ENCODE results near the gene B4GALNT3. TPM values are rescaled to one million over a fixed set of nuclear protein-coding genes. Genes with fewer than 3 reads are reported as not detected.

Gene B4GALNT3
- total and polyA plus RNA-seq, 2 of the 13 experiments (the other 11 are each of a cell fraction or from before 2014, with no cell fraction given): 3.2 to 4.4 TPM

GRCh38 chr12:583251-583869, 123.6 kb downstream of the B4GALNT3 start (continued):
- TF ChIP-seq ATF7 (IDR thresholded peaks at IDR 0.05): no peak
- 0 out of 2 replicates have a peak, but pooled peaks have one; percentile 58 for TF ChIP-seq ATF7 (CRISPR knock-in tag; IDR thresholded peaks at IDR 0.05)
- peak; percentile 83 for TF ChIP-seq SP4 (CRISPR knock-in tag; IDR thresholded peaks at IDR 0.05)
- no peak for TF ChIP-seq SCMH1 (CRISPR knock-in tag; IDR thresholded peaks at IDR 0.05; ENCODE audit: borderline replicate concordance)
- peak; percentile 76; the same call in 1 of the 2 replicates for TF ChIP-seq NCOR1 (IDR thresholded peaks at IDR 0.05; ENCODE audit: borderline replicate concordance, low read length)
- 0 out of 2 replicates have a peak, but pooled peaks have one; percentile 59 for TF ChIP-seq KLF11 (CRISPR knock-in tag; IDR thresholded peaks at IDR 0.05)
- no peak for TF ChIP-seq ZFAT (CRISPR knock-in tag; conservative IDR thresholded peaks at IDR 0.05)
- peak; percentile 32; the same call in 1 of the 2 replicates for TF ChIP-seq FLYWCH1 (CRISPR knock-in tag; IDR thresholded peaks at IDR 0.05)
- peak; percentile 72; the same call in 1 of the 2 replicates for TF ChIP-seq RERE (CRISPR knock-in tag; IDR thresholded peaks at IDR 0.05; ENCODE audit: low read depth)
- TF ChIP-seq TRIM22 (IDR thresholded peaks at IDR 0.05): no peak
- no peak for TF ChIP-seq SETDB1 (CRISPR knock-in tag; IDR thresholded peaks at IDR 0.05; ENCODE audit: borderline replicate concordance)
- TF ChIP-seq MNT (IDR thresholded peaks at IDR 0.05): no peak
- no peak for TF ChIP-seq ZNF850 (CRISPR knock-in tag; conservative IDR thresholded peaks at IDR 0.05)
- peak; percentile 71; the same call in 1 of the 2 replicates for TF ChIP-seq ERF (CRISPR knock-in tag; IDR thresholded peaks at IDR 0.05)
- no peak for TF ChIP-seq ZNF468 (CRISPR knock-in tag; IDR thresholded peaks at IDR 0.05)
- peak; percentile 84 for TF ChIP-seq RXRB (CRISPR knock-in tag; IDR thresholded peaks at IDR 0.05; ENCODE audit: borderline replicate concordance)
- peak; percentile 53; the same call in 1 of the 2 replicates for TF ChIP-seq ZNF431 (CRISPR knock-in tag; IDR thresholded peaks at IDR 0.05; ENCODE audit: borderline replicate concordance, low read depth)
- TF ChIP-seq ELF4 (CRISPR knock-in tag; IDR thresholded peaks at IDR 0.05; ENCODE audit: borderline replicate concordance): no peak
- TF ChIP-seq WIZ (CRISPR knock-in tag; IDR thresholded peaks at IDR 0.05): no peak
- peak; percentile 63; the same call in 1 of the 2 replicates for TF ChIP-seq ZNF333 (CRISPR knock-in tag; IDR thresholded peaks at IDR 0.05; ENCODE audit: borderline replicate concordance)
- TF ChIP-seq SATB2 (CRISPR knock-in tag; IDR thresholded peaks at IDR 0.05): no peak
- TF ChIP-seq ZMYM3 (CRISPR knock-in tag; IDR thresholded peaks at IDR 0.05): peak; percentile 96
- TF ChIP-seq ATRX (CRISPR knock-in tag; IDR thresholded peaks at IDR 0.05; ENCODE audit: borderline replicate concordance): no peak
